HG02840 (cell line): ENCODE data around the gene GAB1.
"Not testable (repeated sequence)": the region's sequence is repeated elsewhere in the genome, so short reads cannot be mapped to it uniquely, and the experiment has no call there.

ENCODE experiments used
- ATAC-seq: cut with Tn5 transposase; IDR thresholded peaks from one replicate; pipeline ENCODE4 v1.9.1; 2021; ENCODE audit warnings: mild to moderate bottlenecking, moderate library complexity, moderate number of reproducible peaks; ENCODE audit not compliant: unreplicated experiment, low FRiP score

Gene GAB1

DNA sequence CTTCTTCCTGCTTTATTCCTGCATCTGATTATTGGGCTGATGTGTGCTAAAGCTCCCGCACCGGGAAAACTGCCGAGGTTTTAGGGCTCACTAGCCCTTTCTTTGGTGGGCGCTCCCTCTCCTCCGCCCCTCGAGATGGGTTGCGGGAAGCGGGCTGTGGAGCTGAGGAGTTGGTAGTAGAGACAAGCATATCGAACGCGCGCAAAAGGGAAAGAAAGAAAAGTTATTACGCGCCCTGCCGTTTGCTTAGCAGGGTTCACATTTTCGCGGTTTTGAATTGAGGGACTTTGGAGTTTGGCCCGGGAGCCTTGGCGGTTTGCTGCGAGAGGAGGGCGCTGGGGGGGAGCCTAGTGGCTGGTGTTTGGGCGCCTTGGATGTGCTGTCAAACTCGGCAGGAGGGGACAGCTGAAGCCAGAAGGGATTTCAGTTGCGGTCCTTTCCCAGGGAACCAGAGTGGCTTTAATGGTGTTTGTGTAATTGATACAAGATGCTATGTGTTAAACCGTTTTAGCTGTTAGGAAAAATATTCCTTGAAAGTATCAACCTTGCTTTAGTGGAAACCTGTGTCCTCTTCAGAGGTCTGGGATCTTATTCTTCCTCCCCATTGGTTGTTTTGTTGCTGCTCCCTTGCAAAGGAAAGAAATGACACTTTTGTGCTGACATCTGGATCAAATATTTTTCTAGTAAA lies 1.1 kb downstream of the GAB1 start:
- no peak for ATAC-seq

DNA sequence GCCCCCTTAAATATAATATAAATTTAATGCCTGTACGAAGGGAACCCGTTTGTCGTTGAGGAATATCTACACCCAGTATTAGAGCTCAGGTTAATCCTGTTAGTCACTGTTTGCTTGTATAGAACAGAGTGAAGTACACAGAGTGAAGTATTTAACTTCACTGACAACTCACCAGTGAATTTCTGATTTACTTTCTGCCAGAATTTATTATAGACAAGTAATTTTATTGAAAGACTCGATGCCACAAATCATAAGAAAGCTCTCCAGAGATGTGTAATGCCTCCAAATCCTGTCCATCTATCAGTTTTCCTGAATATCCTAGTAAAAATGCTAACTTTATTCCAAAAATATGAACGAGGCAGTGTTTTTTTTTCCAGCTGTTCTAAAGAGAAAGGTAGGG lies 1.6 kb downstream of the GAB1 start:
- no peak for ATAC-seq

DNA sequence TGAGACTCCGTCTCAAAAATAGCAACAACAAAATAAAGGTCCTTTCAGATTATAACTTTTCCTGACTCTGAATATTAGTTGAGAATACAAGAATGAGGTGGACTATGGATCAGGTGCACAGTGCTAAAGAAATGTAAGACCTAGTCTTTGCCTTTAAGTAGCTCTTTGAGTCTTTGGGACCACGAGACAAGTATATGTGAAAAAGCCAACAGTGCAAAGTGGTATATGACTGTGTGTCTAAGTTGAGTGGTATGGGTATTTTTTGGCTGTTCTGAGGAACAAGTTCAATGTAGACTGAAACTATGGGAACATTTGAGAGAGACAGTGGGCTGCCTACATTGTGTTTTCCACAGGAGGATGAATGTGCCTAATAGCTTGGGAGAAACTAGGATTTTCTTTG lies 2.8 kb downstream of the GAB1 start:
- no peak for ATAC-seq

DNA sequence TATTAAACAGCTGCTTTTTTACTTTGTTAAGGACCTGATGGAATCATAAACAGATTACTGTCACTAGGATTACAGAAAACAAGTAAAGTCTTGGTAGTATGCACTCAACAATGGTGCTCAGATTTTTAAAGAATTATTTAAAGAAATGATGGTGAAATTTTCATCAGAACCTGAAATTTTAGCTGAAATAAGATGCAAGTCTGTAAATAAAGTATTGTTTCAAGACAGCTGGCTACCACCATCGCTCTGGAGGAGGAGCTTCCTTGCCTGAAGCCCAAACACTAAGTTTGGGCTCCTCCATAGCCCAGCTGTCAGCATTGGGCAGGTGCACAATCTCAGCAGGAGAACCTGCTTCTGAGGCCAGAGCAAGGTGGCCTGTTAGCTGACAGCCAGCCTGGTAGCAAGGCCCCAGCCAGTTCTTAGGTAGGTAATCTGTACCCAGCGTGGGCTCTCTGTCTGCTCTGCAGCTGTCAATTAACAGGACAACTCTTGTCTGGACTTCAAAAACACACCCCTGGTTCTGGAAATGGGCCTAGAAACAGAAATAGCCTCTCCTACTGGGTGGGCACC lies 4.6 kb downstream of the GAB1 start:
- no peak for ATAC-seq

DNA sequence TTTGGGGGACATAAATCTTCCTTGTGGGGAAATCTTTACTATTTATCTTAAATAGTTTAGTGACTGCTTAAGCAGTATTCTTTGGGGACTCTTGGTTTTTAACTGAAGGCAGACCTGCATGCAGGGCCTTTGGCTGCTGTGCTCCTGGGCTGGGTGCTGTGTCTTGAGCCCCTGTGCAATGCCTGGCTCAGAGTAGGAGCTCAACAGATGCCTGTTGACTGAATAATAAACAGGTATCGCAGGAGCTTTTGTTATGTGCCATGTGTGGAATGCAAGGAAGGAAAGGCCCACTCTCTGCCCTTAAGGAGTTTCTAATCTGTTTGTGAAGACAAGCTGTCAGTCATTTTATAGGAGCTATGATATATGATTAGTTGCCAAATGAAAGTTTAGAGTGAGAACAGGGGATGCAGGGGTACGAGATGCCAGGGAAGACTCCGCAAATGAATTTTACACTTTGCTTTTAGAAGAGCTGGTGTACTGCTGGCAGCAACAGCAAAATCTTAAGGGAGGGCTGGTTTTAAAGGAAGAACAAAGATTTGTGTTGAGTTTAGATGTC lies 6.7 kb downstream of the GAB1 start:
- ATAC-seq = no peak

DNA sequence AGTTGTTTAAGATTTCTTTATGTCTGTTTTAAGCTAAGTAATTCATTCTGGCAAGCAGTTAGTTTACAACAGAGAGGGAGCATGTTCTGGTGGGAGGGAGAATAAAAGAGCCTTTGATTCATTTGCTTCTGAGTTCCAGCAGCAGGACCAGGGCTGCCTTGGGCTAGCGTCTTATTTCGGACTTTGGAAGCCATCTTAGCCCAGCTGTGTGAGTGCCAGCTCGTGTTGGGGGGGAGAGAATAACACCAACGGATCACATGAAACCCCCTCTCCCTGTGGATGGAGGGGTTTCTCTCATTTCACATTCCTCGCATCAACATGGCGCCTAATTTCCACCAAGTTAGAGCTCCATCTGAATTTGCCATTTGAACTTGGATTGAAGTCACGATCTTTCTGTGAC lies 7.4 kb downstream of the GAB1 start:
- ATAC-seq = no peak

DNA sequence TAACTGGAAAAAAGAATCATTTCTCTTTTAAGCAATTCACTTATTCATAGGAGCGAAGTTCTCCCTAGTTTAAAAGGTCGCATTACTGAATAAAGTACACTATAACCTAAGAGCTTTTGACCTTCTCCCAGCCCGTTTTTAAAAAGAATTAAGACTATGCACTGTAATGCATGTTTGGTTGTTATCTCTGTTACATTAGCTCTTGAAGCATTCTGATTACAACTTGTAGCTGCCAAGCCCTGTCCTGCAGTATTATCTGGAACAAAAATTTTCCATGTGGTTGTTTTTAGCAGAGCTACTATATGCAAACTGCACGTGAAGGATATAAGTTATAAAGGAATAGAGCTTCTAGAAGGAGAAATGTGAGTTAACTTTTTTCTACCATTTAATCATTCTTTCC lies 8.1 kb downstream of the GAB1 start:
- no peak for ATAC-seq

DNA sequence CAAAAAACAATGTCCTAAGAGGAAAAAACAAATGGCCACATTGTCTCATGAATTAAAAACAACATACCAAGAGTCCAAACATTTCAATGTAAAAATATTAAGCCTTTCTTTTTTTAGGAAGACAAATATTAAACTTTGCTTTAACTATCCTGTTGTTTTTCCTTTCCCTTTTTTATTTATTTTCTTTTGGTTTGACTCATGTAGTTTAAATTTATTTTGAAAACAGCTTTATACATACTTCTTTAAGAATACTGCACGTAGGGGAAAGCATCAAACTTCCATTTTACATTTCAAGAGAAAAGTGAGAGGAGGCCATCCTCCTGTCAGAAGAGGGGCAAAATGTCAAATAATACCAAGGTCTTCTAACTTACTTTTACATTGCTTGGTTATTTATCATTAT lies 8.7 kb downstream of the GAB1 start:
- no peak for ATAC-seq

DNA sequence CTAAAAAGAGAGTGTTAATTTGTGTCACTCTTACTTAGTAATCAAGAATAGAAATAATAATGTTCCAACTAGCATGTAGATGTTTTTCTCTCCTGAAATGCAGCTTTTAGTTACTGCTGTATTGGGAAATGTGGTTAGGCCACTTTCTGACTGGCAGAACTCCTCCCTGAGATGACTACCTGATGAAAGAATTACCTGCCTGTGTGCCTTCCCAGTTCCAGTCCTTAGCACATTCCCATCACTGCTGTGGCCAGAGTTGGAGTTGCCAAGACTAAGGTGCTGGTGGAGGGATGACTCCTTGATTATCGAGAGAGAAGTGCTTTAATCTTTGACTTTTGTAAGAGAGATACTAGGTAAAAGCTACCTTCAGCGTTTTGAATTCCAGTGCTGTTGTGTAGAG lies 9.5 kb downstream of the GAB1 start:
- ATAC-seq = no peak

DNA sequence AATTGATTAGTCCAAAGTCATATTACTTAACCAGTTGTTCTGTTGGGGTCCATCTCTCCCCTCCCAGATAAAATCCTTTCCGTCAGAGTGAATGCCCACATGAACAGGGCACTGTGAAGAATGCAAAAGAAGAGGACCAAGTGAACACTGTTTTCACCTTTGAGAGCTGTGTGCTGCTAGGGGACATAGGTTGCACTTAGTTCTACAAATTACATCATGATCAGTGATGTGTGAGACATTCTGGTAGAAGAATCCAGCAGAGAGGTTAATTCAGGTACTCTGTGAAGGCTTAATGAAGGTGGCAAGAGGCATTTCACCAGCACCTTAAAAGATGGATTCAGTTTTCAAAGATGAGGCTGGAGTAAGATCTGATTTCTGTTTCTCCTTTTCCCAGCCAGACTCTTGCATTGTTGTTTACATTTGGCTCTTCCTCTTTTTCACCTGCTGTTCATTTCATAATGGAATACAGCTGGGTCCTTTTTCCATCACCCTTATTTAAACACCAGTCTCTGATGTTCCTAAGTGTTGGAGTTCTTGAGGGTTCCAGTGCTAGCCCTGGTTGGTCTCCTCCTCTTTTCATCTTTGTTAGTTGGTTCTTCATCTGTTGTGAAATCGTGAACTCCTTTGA lies 10.9 kb downstream of the GAB1 start:
- no peak for ATAC-seq

DNA sequence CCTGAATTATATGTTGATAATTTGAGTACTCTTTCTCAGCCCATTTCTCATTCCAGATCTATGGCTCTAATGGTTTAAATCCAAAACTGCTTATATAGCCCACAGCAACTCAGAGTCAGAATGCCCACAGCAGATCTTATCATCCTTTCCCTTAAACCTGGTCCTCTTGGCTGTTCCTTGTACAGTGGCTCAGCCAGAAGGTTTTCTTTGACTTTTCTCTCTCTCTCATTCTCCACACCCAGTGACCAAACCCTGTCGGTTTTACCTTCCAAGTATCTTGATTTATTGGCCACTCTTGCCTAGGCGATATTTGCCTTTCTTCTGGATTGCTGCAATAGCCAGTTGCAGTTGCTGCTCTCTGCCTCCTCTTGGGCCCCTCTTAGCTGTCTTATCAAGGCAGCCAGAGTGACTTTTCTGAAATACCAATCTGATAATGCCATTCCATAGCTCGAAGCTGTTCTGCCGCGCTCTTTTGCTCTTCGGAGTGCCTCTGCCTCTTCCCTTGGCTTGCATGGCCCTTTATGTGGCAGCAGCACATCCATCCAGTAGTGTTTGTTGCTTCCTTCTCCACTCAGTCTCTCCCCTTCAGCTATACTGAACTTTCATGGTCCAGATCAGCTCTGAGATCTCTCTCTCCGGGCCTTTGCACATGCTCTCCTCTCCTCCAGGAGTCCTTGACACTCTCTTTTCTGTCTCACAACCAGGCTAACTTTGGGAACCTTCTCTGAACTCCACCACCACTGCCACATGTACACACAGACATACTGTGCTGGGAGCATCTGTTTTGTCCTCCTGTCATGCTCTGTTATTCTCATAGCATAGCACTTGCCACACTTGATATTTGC lies 11.8 kb downstream of the GAB1 start:
- ATAC-seq = no peak

DNA sequence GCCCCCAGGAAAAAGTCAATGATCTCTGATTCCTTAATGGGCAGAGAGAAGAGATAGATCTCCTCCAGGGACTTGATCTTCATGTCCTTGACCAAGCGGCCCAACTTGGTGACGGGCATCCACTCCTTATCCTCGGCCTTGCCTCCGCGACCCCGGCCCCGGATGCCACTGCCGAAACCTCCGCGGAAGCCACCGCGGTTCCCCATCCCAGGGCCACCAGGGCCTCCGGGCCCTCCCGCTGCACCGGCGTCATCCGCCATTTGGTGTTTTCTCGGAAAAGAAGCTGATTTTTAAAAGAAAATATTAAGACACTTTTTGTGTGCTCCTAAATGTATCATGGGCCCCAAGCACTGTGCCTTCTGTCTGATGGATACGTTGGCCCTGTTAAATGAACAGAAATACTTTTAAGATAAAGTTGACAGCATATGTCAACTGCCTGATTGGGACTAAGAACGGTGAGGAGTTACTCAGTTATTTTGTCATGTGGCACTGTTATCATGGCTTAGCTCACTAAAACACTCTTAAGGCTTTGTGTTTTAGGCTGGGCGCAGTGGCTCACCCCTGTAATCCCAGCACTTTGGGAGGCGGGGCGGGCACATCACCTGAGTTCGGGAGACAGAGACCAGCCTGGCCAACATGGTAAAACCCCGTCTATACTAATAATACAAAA lies 13.3 kb downstream of the GAB1 start:
- ATAC-seq = not testable (repeated sequence)

DNA sequence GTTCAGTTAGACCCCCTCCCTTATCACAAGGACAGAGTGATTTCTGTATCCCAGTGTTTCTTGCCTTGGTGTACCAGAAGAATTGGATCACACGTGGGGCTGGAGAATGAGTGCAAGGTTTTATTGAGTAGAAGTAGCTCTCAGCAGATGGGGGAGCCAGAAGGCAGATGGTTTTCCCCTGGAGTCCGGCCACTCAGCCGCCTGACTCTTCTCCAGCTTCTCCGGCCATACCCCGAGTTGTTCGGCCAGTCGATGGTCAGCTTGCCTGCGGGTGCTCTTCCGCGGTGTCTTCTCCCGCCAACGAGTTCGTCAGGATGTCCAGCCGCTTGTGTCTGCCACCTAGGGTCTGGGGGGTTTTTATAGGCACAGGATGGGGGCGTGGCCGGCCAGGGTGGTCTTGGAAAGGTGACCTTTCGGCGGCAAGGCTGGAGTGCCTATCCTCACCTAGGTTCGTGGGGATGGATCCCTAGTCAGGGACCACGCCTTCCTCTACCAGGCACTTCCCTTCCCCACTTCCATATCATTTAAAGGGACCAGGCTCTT lies 14.5 kb downstream of the GAB1 start:
- no peak for ATAC-seq

DNA sequence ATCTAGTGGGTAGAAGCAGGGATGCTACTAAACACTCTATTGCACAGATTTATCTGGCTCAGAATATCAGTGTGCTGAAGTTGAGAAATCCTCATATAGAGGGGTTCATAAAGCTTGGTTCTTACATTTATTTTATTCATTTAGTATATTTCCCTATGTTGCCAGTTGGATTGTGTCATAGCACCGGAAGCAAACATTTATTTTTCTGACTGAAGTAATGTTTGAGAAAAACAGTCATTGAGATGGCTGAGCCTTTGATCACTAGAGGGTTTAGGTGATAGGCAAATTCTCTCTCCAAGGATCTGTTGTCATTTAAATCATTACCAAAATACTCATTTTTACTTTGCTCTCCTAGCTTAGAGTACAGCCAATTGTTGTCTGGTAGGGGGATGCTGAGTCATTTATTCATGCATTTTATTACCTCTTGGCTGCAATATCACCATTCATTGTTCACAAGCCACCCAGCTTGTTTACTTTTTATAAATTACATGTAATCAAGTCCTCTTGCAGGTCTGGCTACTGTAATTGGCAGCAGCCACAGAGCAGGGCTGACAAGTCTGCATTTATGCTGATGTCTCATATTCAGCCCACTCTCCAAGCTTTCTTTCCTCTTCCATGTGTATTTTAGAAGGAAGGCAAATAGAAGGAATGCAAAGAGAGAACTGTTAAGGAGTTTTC lies 15.2 kb downstream of the GAB1 start:
- no peak for ATAC-seq

DNA sequence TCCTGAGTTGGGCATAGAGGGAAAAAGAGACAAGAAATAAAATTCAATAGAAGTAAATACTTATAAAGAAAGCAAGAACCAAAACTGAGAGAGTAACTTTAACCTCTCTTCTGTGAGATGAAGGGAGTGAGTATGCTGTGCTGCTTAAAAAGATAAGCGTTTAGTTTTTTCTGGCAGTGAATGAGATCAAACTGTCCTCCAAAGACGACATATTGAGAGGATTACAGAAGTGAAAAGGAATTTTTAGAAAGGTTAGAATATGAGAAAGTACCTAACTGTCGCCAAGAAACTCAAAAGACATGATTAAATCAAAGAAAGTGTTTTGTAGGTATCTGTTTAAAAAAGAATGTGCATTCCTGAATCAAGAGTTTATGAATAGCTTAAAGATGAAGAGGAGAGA lies 16.0 kb downstream of the GAB1 start:
- ATAC-seq = no peak

DNA sequence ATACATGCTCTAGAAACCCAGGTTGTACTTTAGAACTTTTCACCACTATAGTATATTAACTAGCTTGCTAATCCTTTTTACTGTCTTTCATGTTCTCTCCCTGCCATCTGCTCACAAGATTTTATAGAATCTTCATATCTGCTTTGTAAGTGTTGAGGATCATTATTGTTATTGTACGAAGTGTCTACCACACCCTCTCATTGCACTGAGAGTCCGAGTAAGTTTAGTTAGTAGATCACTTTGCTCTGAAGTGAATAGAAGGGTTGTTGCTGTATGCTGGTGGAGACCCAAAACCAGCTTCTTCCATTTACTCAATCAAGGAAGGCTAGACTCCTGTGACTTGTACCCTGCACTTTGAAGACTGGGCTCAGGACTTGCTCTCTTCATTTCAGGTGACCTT lies 17.1 kb downstream of the GAB1 start:
- ATAC-seq = no peak

DNA sequence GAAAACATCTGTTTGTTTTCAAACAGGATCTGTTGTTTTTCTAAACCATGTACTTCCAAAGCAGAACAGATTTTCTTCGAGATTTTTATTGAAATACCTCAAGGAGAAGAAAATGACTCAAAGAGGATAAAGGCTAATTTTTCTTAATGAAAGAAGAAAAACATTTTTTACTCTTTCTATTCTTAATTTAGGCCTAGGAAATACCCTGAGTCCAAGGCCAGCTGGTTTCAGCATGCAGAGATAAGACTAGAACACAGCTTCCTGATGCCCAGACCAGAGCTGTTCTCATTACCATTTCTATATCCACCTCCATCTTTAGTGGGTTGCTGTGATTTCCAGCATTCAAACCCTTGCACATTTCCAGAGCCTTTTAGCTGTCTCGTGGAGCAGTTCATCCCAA lies 18.3 kb downstream of the GAB1 start:
- ATAC-seq = peak; percentile 42

DNA sequence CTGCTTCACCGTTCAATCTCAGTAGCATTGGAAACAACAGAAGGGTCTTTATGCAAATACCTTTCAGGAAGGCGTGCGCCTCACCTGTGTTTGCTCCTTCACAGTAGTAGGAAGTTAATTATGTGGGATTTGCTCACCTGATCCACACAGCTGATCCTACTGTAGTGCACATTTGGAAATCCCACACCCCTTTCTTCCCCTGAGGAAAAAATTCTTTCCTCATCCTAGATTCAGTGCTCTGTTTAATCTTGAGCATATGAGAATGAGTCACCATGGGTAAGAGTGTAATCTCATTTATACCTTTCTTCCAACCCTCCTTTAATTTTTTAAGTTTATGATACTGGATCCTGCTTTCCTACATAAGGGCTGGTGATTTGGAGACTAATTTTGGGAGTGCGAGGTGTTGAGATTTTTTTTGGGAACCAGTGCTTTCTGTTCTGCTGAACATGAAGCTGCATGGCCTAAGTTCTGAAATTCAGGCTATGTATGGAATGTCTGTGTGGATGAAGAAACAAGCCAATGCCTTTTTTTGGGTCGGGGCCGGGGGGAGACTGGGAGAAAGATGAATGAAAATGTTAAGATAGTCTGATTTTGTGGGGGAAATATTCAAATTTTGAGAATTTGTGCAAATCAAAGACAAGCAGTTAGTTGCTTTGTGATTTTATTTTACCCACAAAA lies 19.0 kb downstream of the GAB1 start:
- no peak for ATAC-seq

DNA sequence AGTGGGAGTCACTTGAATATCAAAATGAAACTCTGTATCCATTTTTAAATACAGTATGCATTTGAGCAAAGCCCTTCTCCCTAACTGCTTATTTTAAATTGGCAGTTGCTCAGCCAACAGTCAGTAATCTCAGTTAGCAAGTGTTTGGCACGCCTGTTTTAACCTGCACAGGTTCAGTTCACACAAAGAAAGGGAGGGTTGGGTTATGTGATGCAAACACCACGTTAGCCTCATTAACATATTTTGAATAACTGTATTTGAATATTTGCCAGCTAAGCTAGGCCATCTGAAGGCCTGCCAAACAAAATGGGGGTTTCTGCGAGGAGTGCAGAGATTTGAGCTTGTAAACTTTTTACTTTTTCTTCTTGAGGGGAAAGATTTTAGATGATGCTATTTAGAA lies 19.8 kb downstream of the GAB1 start:
- no peak for ATAC-seq
